Urothelium cell line (cell line): ENCODE results near the gene CCDC188.

Experiments used
- DNase-seq: peaks from one replicate; pipeline ENCODE4 v3.0.0; 2011; ENCODE audit warnings: low spot score, mixed read lengths
- FAIRE-seq: peaks from 2 replicates; lab custom pipeline; 2011; peaks lifted over from hg19 to GRCh38; lab: Jason Lieb, UNC

The CCDC188 gene

GRCh38 chr22:20109411-20110358 is 41.2 kb downstream of the CCDC188 start:
- FAIRE-seq (no peak), DNase-seq (no peak)

- FAIRE-seq (peak; percentile 78), DNase-seq (no peak)
Observed at GRCh38 chr22:20108757-20109230, 42.1 kb downstream of the CCDC188 start.

- no peak for DNase-seq
- peak; percentile 63 for FAIRE-seq
Observed at GRCh38 chr22:20107951-20108756, 42.7 kb downstream of the CCDC188 start.

GRCh38 chr22:20107471-20107901 is 43.4 kb downstream of the CCDC188 start:
- peak; percentile 20 for FAIRE-seq
- DNase-seq: no peak

- DNase-seq: no peak
- peak; percentile 77 for FAIRE-seq
Observed at GRCh38 chr22:20106849-20107237, 44.0 kb downstream of the CCDC188 start.

- DNase-seq (no peak), FAIRE-seq (no peak)
Observed at GRCh38 chr22:20106205-20106848, 44.5 kb downstream of the CCDC188 start.

- no peak for FAIRE-seq
Observed at GRCh38 chr22:20105456-20106204, 45.2 kb downstream of the CCDC188 start.

GRCh38 chr22:20102203-20102780 is 48.6 kb downstream of the CCDC188 start:
- DNase-seq: no peak
- peak; percentile 96 for FAIRE-seq

More at GRCh38 chr22:20105456-20106204, 45.2 kb downstream of the CCDC188 start:
- DNase-seq: no peak

- peak; percentile 9 for FAIRE-seq
- no peak for DNase-seq
Observed at GRCh38 chr22:20101638-20102037, 49.2 kb downstream of the CCDC188 start.

GRCh38 chr22:20099099-20099711 is 51.6 kb downstream of the CCDC188 start:
- DNase-seq (no peak), FAIRE-seq (no peak)
